Measurements from ENCODE around the gene TMEFF2.

TMEFF2 gene

GRCh38 chr2:192005211-192005610 is 189.5 kb downstream of the TMEFF2 start:
- DNase-seq = no peak

- DNase-seq = no peak
Measured at GRCh38 chr2:192004188-192004963, 190.4 kb downstream of the TMEFF2 start.

- no peak for DNase-seq
Measured at GRCh38 chr2:192002418-192002817, 192.3 kb downstream of the TMEFF2 start.

- no peak for DNase-seq
Measured at GRCh38 chr2:192000196-192000980, 194.3 kb downstream of the TMEFF2 start.

GRCh38 chr2:191999101-191999841 is 195.5 kb downstream of the TMEFF2 start:
- no peak for DNase-seq

- DNase-seq = no peak
Measured at GRCh38 chr2:191995285-191995684, 199.4 kb downstream of the TMEFF2 start.

GRCh38 chr2:191994749-191995148 is 200.0 kb downstream of the TMEFF2 start:
- DNase-seq = no peak

- DNase-seq = no peak
Measured at GRCh38 chr2:191991442-191991841, 203.3 kb downstream of the TMEFF2 start.

- no peak for DNase-seq
Measured at GRCh38 chr2:191985740-191986139, 209.0 kb downstream of the TMEFF2 start.

GRCh38 chr2:191983591-191983990 is 211.1 kb downstream of the TMEFF2 start:
- no peak for DNase-seq

- DNase-seq = no peak
Measured at GRCh38 chr2:191983186-191983585, 211.5 kb downstream of the TMEFF2 start.

GRCh38 chr2:191981706-191982105 is 213.0 kb downstream of the TMEFF2 start:
- no peak for DNase-seq

GRCh38 chr2:191980483-191980882 is 214.2 kb downstream of the TMEFF2 start:
- DNase-seq = no peak

GRCh38 chr2:191979221-191979730 is 215.5 kb downstream of the TMEFF2 start:
- DNase-seq = no peak

GRCh38 chr2:191977754-191978153 is 217.0 kb downstream of the TMEFF2 start:
- no peak for DNase-seq

- DNase-seq = no peak
Measured at GRCh38 chr2:191976436-191976835, 218.3 kb downstream of the TMEFF2 start.

GRCh38 chr2:191974676-191975075 is 220.1 kb downstream of the TMEFF2 start:
- no peak for DNase-seq

GRCh38 chr2:191970867-191971266 is 223.9 kb downstream of the TMEFF2 start:
- DNase-seq = no peak

- DNase-seq = no peak
Measured at GRCh38 chr2:191968120-191968519, 226.6 kb downstream of the TMEFF2 start.

- no peak for DNase-seq
Measured at GRCh38 chr2:191965733-191966132, 229.0 kb downstream of the TMEFF2 start.

- no peak for DNase-seq
Measured at GRCh38 chr2:191961556-191961955, 233.2 kb downstream of the TMEFF2 start.

- DNase-seq = no peak
Measured at GRCh38 chr2:191959209-191959608, 235.5 kb downstream of the TMEFF2 start.
